Measurements from ENCODE around the gene IL17REL. TPM values are rescaled to one million over a fixed set of nuclear protein-coding genes. Genes with fewer than 3 reads are reported as not detected.

The IL17REL gene
- polyA plus RNA-seq, 3 donors: not detected

- no peak for DNase-seq
- Histone ChIP-seq H3K4me3 (replicated peaks in 1 of 3; ENCODE audit: low read depth in 2 of 3, low read length in 3 of 3) (no peak overlapping the region), H2AFZ (ENCODE audit: insufficient read depth, low read depth, low read length, poor library complexity, severe bottlenecking) (no peak overlapping the region), H3K79me2 (ENCODE audit: insufficient read depth, low read length) (no peaks in the 10 kb centered on the region), H3K9me3 (replicated peaks in 1 of 2; ENCODE audit: control insufficient read depth in 1 of 2, insufficient read depth in 1 of 2, low read length in 2 of 2) (peaks cover 0 to 1% of the 10 kb centered on the region in 2 donors), H3K27ac (ENCODE audit: low read depth in 1 of 2, low read length in 2 of 2) (no peak overlapping the region), H3K36me3 (replicated peaks in 1 of 2; ENCODE audit: control insufficient read depth in 1 of 2, insufficient read depth in 2 of 2, low read length in 2 of 2) (no peaks in the 10 kb centered on the region), H3K4me1 (ENCODE audit: control insufficient read depth in 1 of 2, insufficient read depth in 2 of 2, low read length in 2 of 2) (peaks cover 5 to 8% of the 10 kb centered on the region in 2 donors), H3K4me2 (replicated peaks; ENCODE audit: extremely low read depth, low read length, poor library complexity, severe bottlenecking) (no peak overlapping the region), H3K9ac (ENCODE audit: insufficient read depth, low read length, poor library complexity, severe bottlenecking) (no peak overlapping the region), H3K27me3 (ENCODE audit: control insufficient read depth in 2 of 2, insufficient read depth in 2 of 2, low read length in 2 of 2) (peaks cover 0 to 16% of the 10 kb centered on the region in 2 donors), H4K20me1 (ENCODE audit: insufficient read depth, low read length) (no peaks in the 10 kb centered on the region)
- H3K4me3 Mint-ChIP-seq: no peak overlapping the region
- H3K36me3 Mint-ChIP-seq: no peaks in the 10 kb centered on the region
- 85% methylated on average over 17 of the region's 19 CpGs for WGBS (ENCODE audit: insufficient coverage)
- peak overlapping the region in 1 of 7 donors; percentile 54 for H3K27ac Mint-ChIP-seq
- H3K4me1 Mint-ChIP-seq: peaks cover 11% of the 10 kb centered on the region
- H3K27me3 Mint-ChIP-seq (ENCODE audit: low read depth in 3 of 3): peaks cover 4 to 14% (median 6%) of the 10 kb centered on the region in 3 donors
- no peak for TF ChIP-seq CTCF (IDR thresholded peaks at IDR 0.05)
- H3K9me3 Mint-ChIP-seq: peaks cover 0 to 4% (median 1%) of the 10 kb centered on the region in 7 donors
- intact Hi-C loops (cut with micrococcal nuclease): no loop called here
These were observed 15.9 kb downstream of the IL17REL start for GRCh38 chr22:49996518-49997250.

- peaks cover 3 to 4% of the 10 kb centered on the region in 2 donors for H3K9me3 ChIP-seq (replicated peaks in 1 of 2; ENCODE audit: control insufficient read depth in 1 of 2, insufficient read depth in 1 of 2, low read length in 2 of 2)
- no peak overlapping the region for H3K27ac ChIP-seq (ENCODE audit: low read depth in 1 of 2, low read length in 2 of 2)
- no peak overlapping the region for H3K4me2 ChIP-seq (replicated peaks; ENCODE audit: extremely low read depth, low read length, poor library complexity, severe bottlenecking)
- peaks cover 5 to 8% of the 10 kb centered on the region in 2 donors for H3K4me1 ChIP-seq (ENCODE audit: control insufficient read depth in 1 of 2, insufficient read depth in 2 of 2, low read length in 2 of 2)
- no peak for TF ChIP-seq CTCF (IDR thresholded peaks at IDR 0.05)
- peaks cover 4 to 15% (median 6%) of the 10 kb centered on the region in 3 donors for H3K27me3 Mint-ChIP-seq (ENCODE audit: low read depth in 3 of 3)
- peaks cover 3 to 8% (median 6%) of the 10 kb centered on the region in 7 donors for H3K9me3 Mint-ChIP-seq
- no peak overlapping the region for H3K27ac Mint-ChIP-seq
- no peak for DNase-seq
- H3K79me2 ChIP-seq (ENCODE audit: insufficient read depth, low read length): no peaks in the 10 kb centered on the region
- no peaks in the 10 kb centered on the region for H3K36me3 ChIP-seq (replicated peaks in 1 of 2; ENCODE audit: control insufficient read depth in 1 of 2, insufficient read depth in 2 of 2, low read length in 2 of 2)
- peaks cover 0 to 16% of the 10 kb centered on the region in 2 donors for H3K27me3 ChIP-seq (ENCODE audit: control insufficient read depth in 2 of 2, insufficient read depth in 2 of 2, low read length in 2 of 2)
- H3K9ac ChIP-seq (ENCODE audit: insufficient read depth, low read length, poor library complexity, severe bottlenecking): no peak overlapping the region
- H3K4me1 Mint-ChIP-seq: peaks cover 11% of the 10 kb centered on the region
- no peak overlapping the region for H2AFZ ChIP-seq (ENCODE audit: insufficient read depth, low read depth, low read length, poor library complexity, severe bottlenecking)
- no peaks in the 10 kb centered on the region for H3K36me3 Mint-ChIP-seq
- intact Hi-C loops (cut with micrococcal nuclease): no loop called here
- no peak overlapping the region for H3K4me3 Mint-ChIP-seq
- H3K4me3 ChIP-seq (replicated peaks in 1 of 3; ENCODE audit: low read depth in 2 of 3, low read length in 3 of 3): no peak overlapping the region
- WGBS (ENCODE audit: insufficient coverage): 87% methylated on average over 4 of the region's 4 CpGs
- H4K20me1 ChIP-seq (ENCODE audit: insufficient read depth, low read length): no peaks in the 10 kb centered on the region
These were observed 16.4 kb downstream of the IL17REL start for GRCh38 chr22:49996119-49996517.

All from CD14-positive monocyte (primary cell).